ENCODE measurements around the gene CEP68.

DNA sequence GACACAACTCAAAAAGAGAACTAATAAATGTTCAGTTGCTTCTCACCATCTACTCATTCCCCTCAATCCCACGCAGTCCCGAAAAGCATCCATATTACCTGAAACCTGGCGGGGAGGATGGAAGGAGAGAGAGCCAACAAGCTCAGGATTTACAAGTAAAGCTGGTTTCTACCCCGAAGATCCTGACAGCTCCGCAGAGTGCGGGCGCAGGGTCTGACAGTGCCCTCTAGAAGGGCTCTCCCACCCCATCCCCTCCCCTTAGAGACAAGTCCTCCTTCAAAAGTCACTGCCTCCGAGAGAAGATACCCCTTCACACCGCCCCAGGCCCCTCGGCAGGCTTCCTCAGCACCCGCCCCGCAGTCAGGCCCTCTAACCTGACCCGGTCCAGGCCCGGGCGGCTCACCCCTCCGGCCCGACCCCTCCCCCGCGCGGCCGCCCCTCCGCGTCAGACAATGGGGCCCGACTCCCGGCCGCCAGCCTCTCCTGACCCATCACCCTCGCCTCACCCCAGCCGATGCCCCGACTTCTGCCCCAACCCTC is 73.1 kb downstream of the CEP68 start:
- TF ChIP-seq, protein P1, sequence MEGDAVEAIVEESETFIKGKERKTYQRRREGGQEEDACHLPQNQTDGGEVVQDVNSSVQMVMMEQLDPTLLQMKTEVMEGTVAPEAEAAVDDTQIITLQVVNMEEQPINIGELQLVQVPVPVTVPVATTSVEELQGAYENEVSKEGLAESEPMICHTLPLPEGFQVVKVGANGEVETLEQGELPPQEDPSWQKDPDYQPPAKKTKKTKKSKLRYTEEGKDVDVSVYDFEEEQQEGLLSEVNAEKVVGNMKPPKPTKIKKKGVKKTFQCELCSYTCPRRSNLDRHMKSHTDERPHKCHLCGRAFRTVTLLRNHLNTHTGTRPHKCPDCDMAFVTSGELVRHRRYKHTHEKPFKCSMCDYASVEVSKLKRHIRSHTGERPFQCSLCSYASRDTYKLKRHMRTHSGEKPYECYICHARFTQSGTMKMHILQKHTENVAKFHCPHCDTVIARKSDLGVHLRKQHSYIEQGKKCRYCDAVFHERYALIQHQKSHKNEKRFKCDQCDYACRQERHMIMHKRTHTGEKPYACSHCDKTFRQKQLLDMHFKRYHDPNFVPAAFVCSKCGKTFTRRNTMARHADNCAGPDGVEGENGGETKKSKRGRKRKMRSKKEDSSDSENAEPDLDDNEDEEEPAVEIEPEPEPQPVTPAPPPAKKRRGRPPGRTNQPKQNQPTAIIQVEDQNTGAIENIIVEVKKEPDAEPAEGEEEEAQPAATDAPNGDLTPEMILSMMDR (IDR thresholded peaks at IDR 0.05 in 2 of 3, conservative IDR thresholded peaks at IDR 0.05 in 1 of 3; ENCODE audit: borderline replicate concordance in 1 of 3, insufficient read depth in 1 of 3, low read depth in 2 of 3, low read length in 2 of 3) = no peak
- TF ChIP-seq POLR2A (IDR thresholded peaks at IDR 0.05; ENCODE audit: borderline replicate concordance, extremely low read depth, insufficient read depth, insufficient read length) (no peak), JUND (IDR thresholded peaks at IDR 0.05) (no peak), ZNF274 (IDR thresholded peaks at IDR 0.05; ENCODE audit: low read depth, low read length) (no peak), FOSL1 (IDR thresholded peaks at IDR 0.05; ENCODE audit: low read depth) (no peak), CEBPB (IDR thresholded peaks at IDR 0.05; ENCODE audit: low read depth) (no peak)
- TF ChIP-seq, protein P2, sequence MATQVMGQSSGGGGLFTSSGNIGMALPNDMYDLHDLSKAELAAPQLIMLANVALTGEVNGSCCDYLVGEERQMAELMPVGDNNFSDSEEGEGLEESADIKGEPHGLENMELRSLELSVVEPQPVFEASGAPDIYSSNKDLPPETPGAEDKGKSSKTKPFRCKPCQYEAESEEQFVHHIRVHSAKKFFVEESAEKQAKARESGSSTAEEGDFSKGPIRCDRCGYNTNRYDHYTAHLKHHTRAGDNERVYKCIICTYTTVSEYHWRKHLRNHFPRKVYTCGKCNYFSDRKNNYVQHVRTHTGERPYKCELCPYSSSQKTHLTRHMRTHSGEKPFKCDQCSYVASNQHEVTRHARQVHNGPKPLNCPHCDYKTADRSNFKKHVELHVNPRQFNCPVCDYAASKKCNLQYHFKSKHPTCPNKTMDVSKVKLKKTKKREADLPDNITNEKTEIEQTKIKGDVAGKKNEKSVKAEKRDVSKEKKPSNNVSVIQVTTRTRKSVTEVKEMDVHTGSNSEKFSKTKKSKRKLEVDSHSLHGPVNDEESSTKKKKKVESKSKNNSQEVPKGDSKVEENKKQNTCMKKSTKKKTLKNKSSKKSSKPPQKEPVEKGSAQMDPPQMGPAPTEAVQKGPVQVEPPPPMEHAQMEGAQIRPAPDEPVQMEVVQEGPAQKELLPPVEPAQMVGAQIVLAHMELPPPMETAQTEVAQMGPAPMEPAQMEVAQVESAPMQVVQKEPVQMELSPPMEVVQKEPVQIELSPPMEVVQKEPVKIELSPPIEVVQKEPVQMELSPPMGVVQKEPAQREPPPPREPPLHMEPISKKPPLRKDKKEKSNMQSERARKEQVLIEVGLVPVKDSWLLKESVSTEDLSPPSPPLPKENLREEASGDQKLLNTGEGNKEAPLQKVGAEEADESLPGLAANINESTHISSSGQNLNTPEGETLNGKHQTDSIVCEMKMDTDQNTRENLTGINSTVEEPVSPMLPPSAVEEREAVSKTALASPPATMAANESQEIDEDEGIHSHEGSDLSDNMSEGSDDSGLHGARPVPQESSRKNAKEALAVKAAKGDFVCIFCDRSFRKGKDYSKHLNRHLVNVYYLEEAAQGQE (IDR thresholded peaks at IDR 0.05; ENCODE audit: low read depth) = no peak
- TF ChIP-seq, protein P3, sequence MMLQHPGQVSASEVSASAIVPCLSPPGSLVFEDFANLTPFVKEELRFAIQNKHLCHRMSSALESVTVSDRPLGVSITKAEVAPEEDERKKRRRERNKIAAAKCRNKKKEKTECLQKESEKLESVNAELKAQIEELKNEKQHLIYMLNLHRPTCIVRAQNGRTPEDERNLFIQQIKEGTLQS (IDR thresholded peaks at IDR 0.05) = no peak
- TF ChIP-seq, protein P4, sequence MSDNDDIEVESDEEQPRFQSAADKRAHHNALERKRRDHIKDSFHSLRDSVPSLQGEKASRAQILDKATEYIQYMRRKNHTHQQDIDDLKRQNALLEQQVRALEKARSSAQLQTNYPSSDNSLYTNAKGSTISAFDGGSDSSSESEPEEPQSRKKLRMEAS (IDR thresholded peaks at IDR 0.05) = no peak
